Measurements from ENCODE around the gene RIMBP2.

Gene RIMBP2

DNA sequence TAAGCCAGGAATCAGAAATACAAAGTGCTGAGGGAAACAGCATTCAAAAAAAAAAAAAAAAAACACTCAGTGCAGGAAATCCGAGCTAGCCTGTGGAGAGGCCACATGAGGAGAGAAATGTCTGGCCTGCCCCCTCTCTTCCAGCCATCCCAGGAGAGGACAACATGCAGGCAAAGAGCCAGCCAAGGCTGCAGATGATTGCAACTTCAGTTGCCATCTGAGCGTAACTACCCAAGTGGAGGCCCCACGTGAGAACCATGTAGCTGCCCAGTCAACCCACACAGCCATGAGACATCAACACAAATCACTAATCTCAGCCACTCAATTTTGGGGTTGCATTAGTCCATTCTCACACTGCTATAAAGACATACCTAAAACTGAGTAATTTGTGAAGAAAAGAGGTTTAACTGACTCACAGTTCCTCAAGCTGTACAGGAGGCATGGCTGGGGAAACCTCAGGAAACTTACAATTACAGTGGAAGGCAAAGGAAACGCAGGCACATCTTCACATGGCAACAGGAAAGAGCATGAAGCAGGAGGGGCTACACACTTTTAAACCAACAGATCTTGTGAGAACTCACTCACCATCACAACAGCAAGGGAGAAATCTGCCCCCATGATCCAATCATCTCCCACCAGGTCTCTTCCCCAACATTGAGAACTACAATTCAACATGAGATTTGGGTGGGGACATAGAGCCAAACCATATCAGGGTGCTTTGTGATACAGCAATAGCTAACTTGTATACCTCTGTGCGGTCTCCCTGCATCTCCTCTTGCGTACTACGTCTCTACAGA, 217.3 kb downstream of the RIMBP2 start:
- TF ChIP-seq CTCF (IDR thresholded peaks at IDR 0.05) = no peak
- no peak overlapping the region for H3K4me3 ChIP-seq
- DNase-seq (ENCODE audit: low spot score) = no peak
- no peak overlapping the region for H3K27ac ChIP-seq

GRCh38 chr12:130497991-130498390, 218.1 kb downstream of the RIMBP2 start:
- TF ChIP-seq CTCF (IDR thresholded peaks at IDR 0.05) = no peak
- Histone ChIP-seq H3K4me3 (no peak overlapping the region), H3K27ac (no peak overlapping the region)
- no peak for DNase-seq (ENCODE audit: low spot score)

DNA sequence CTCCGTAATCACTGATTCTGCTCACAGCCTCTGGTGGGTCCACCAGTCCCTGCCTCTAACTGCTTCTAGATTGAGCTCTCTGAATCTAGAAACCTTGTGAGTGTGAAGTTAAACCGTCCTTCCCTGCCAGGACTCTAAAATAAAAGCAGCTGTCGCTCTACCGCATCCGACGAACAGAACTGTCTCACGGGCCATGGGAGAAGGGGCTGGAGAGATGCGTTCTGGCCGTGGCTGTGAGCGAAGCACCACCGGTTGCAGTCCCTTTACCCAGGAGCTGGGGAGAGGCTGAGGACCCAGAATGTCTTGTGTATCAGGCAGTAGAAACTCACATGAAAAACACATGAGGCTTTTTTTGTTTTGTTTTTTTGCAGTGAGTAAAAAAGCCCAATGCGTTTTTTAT, 218.8 kb downstream of the RIMBP2 start:
- Histone ChIP-seq H3K27ac (no peak overlapping the region), H3K4me3 (no peak overlapping the region)
- no peak for TF ChIP-seq CTCF (IDR thresholded peaks at IDR 0.05)
- no peak for DNase-seq (ENCODE audit: low spot score)

- H3K4me3 ChIP-seq = no peak overlapping the region
- TF ChIP-seq CTCF (IDR thresholded peaks at IDR 0.05) = no peak
- no peak overlapping the region for H3K27ac ChIP-seq
- no peak for DNase-seq (ENCODE audit: low spot score)
Measured at GRCh38 chr12:130496516-130497120, 219.5 kb downstream of the RIMBP2 start.

DNA sequence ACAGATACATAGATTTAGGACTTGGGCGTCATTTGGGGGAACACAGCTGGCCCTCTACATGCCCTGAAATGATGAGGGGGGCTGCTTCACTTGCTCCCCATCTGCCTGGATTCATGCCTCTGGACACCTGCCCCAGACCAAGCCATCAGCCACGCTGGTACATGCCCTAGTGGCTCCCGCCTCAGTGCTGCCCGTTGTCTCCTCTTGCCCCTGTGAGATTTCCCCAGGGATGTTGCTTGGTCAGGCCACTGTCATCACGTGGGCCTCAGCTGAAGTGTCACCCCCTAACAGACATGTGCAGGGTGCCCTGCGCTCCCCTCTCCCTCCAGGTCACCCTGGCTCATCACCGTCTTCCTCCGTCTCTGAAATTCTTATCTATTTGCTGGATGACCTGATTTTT, 220.9 kb downstream of the RIMBP2 start:
- Histone ChIP-seq H3K4me3 (no peak overlapping the region), H3K27ac (no peak overlapping the region)
- TF ChIP-seq CTCF (IDR thresholded peaks at IDR 0.05) = no peak
- no peak for DNase-seq (ENCODE audit: low spot score)

DNA sequence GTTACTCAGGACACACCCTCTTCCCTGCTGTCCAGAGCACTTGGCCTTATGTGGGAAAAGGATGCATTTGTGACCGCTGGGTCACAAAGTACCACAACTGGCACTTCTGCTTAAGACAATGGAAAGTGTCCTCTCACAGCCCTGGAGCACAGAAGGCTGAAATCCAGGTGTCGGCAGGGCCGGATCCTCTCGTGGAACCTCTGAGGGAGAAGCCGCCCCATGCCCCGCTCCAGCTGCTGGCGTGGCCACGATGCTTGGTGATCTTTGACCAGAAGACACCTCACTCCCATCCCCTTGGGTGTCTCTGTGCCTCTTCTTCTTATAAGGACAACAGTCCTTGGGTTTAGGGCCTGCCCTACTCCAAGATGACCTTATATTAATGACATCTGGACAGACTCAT, 221.4 kb downstream of the RIMBP2 start:
- no peak for DNase-seq (ENCODE audit: low spot score)
- no peak for TF ChIP-seq CTCF (IDR thresholded peaks at IDR 0.05)
- Histone ChIP-seq H3K27ac (no peak overlapping the region), H3K4me3 (no peak overlapping the region)

- H3K4me3 ChIP-seq = no peak overlapping the region
- no peak for DNase-seq (ENCODE audit: low spot score)
- H3K27ac ChIP-seq = no peak overlapping the region
- no peak for TF ChIP-seq CTCF (IDR thresholded peaks at IDR 0.05)
Measured at GRCh38 chr12:130493951-130494350, 222.1 kb downstream of the RIMBP2 start.
